H9 (cell line): ENCODE measurements around the gene TIGD2. TPM values are rescaled to one million over a fixed set of nuclear protein-coding genes. Genes with fewer than 3 reads are reported as not detected.

Source experiments
- DNase-seq: peaks from one replicate; pipeline ENCODE4 v3.0.0-alpha.2; 2017
- H2AFZ ChIP-seq: one replicate; pipeline ENCODE4 v1.6.1; 2013; ENCODE audit warnings: mild to moderate bottlenecking, low read length, control low read depth, moderate library complexity
- H2AK5ac ChIP-seq: 2 replicates; pipeline ENCODE4 v1.6.1; 2013; ENCODE audit warnings: low read length, control low read depth, mixed read lengths; ENCODE audit not compliant: insufficient read length
- H2BK120ac ChIP-seq: one replicate; pipeline ENCODE4 v1.6.1; 2013; ENCODE audit warnings: low read depth, mild to moderate bottlenecking, low read length, control low read depth, inconsistent platforms; ENCODE audit not compliant: poor library complexity, severe bottlenecking
- H2BK12ac ChIP-seq: 2 replicates; pipeline ENCODE4 v1.6.1; 2013; ENCODE audit warnings: low read length, control low read depth, mixed read lengths, low read depth; ENCODE audit not compliant: insufficient read length
- H2BK15ac ChIP-seq: 2 replicates; pipeline ENCODE4 v1.6.1; 2013; ENCODE audit warnings: low read depth, low read length, control low read depth
- H2BK20ac ChIP-seq: one replicate; pipeline ENCODE4 v1.6.1; 2013; ENCODE audit warnings: low read depth, mild to moderate bottlenecking, low read length, control low read depth, inconsistent platforms; ENCODE audit not compliant: poor library complexity, severe bottlenecking
- H2BK5ac ChIP-seq: 2 replicates; pipeline ENCODE4 v1.6.1; 2013; ENCODE audit warnings: low read length, control low read depth, mixed read lengths; ENCODE audit not compliant: insufficient read length
- H3K14ac ChIP-seq: 2 replicates; pipeline ENCODE4 v1.6.1; 2013; ENCODE audit warnings: low read length, control low read depth; ENCODE audit not compliant: insufficient read depth
- H3K18ac ChIP-seq: 2 replicates; pipeline ENCODE4 v1.6.1; 2013; ENCODE audit warnings: low read depth, mild to moderate bottlenecking, mixed read lengths, low read length, control low read depth; ENCODE audit not compliant: insufficient read length
- H3K23ac ChIP-seq: 2 replicates; pipeline ENCODE4 v1.6.1; 2013; ENCODE audit warnings: low read length, control low read depth, mixed read lengths, low read depth; ENCODE audit not compliant: insufficient read length
- H3K23me2 ChIP-seq: 2 replicates; pipeline ENCODE4 v1.6.1; 2013; ENCODE audit warnings: low read depth, mild to moderate bottlenecking, mixed read lengths, low read length, control low read depth; ENCODE audit not compliant: insufficient read length, poor library complexity, severe bottlenecking
- H3K27ac ChIP-seq: 2 replicates; pipeline ENCODE4 v1.5.1; 2013; ENCODE audit warnings: low read length, control low read depth, mixed read lengths, low read depth; ENCODE audit not compliant: insufficient read length
- H3K27me3 ChIP-seq: 2 replicates; pipeline ENCODE4 v1.6.1; 2013; ENCODE audit warnings: low read length, control low read depth, inconsistent platforms; ENCODE audit not compliant: insufficient read depth
- H3K4ac ChIP-seq: 2 replicates; pipeline ENCODE4 v1.6.1; 2013; ENCODE audit warnings: low read depth, mild to moderate bottlenecking, control low read depth, inconsistent platforms, low read length, moderate library complexity
- H3K4me1 ChIP-seq: 2 replicates; pipeline ENCODE4 v1.6.1; 2013; ENCODE audit warnings: low read length, control low read depth, inconsistent platforms; ENCODE audit not compliant: insufficient read depth
- H3K4me2 ChIP-seq: 2 replicates; pipeline ENCODE4 v1.6.1; 2013; ENCODE audit warnings: low read length, control low read depth, mixed read lengths; ENCODE audit not compliant: insufficient read length, insufficient read depth
- H3K56ac ChIP-seq: 2 replicates; pipeline ENCODE4 v1.6.1; 2013; ENCODE audit warnings: low read depth, mild to moderate bottlenecking, mixed read lengths, low read length, control low read depth; ENCODE audit not compliant: insufficient read length
- H3K79me1 ChIP-seq: 2 replicates; pipeline ENCODE4 v1.6.1; 2013; ENCODE audit warnings: low read depth, mild to moderate bottlenecking, moderate library complexity, low read length, control low read depth, inconsistent platforms; ENCODE audit not compliant: insufficient read depth, poor library complexity, severe bottlenecking
- H3K79me2 ChIP-seq: 2 replicates; pipeline ENCODE4 v1.6.1; 2013; ENCODE audit warnings: low read length, control low read depth, inconsistent platforms; ENCODE audit not compliant: insufficient read depth
- H3K9ac ChIP-seq: 2 replicates; pipeline ENCODE4 v1.6.1; 2013; ENCODE audit warnings: low read length, control low read depth, mixed read lengths; ENCODE audit not compliant: insufficient read length; ENCODE audit errors: extremely low read depth
- H3K9me3 ChIP-seq: one replicate; pipeline ENCODE4 v1.6.1; 2013; ENCODE audit warnings: low read depth, low read length, inconsistent platforms; ENCODE audit not compliant: control insufficient read depth
- H3T11ph ChIP-seq: one replicate; pipeline ENCODE4 v1.6.1; 2013; ENCODE audit warnings: mild to moderate bottlenecking, low read length, control low read depth, inconsistent platforms
- H4K20me1 ChIP-seq: one replicate; pipeline ENCODE4 v1.6.1; 2013; ENCODE audit not compliant: control insufficient read depth, insufficient read length, insufficient read depth
- H4K5ac ChIP-seq: 2 replicates; pipeline ENCODE4 v1.6.1; 2013; ENCODE audit warnings: low read depth, mild to moderate bottlenecking, mixed read lengths, low read length, control low read depth; ENCODE audit not compliant: insufficient read length
- H4K8ac ChIP-seq: replicated peaks from 2 replicates; pipeline ENCODE4 v1.6.1; 2013; ENCODE audit warnings: low read length, control low read depth, mixed read lengths, low read depth; ENCODE audit not compliant: insufficient read length
- H4K91ac ChIP-seq: 2 replicates; pipeline ENCODE4 v1.6.1; 2013; ENCODE audit warnings: low read depth, mild to moderate bottlenecking, moderate library complexity, mixed read lengths, low read length, control low read depth; ENCODE audit not compliant: insufficient read length
- H3K27ac Mint-ChIP-seq, 3 experiments: 2 replicates in 2 of 3; 3 replicates in 1 of 3; pipeline ENCODE4 v1.8.0; 2020 to 2021; ENCODE audit warnings: mixed read lengths in 3 of 3, mild to moderate bottlenecking in 1 of 3, moderate library complexity in 1 of 3
- H3K27me3 Mint-ChIP-seq: 2 replicates; pipeline ENCODE4 v1.8.0; 2021; ENCODE audit warnings: low read depth, mild to moderate bottlenecking, moderate library complexity, mixed read lengths
- H3K36me3 Mint-ChIP-seq, 3 experiments: 2 replicates in 2 of 3; 3 replicates in 1 of 3; pipeline ENCODE4 v1.8.0; 2020 to 2021; ENCODE audit warnings: low read depth in 3 of 3, mixed read lengths in 3 of 3; ENCODE audit not compliant: insufficient read depth in 1 of 3
- H3K4me1 Mint-ChIP-seq, 2 experiments: 2 replicates each; pipeline ENCODE4 v1.8.0; 2020; ENCODE audit warnings: mixed read lengths in 2 of 2
- H3K4me3 Mint-ChIP-seq, 2 experiments: 2 replicates in 1 of 2; 3 replicates in 1 of 2; pipeline ENCODE4 v1.8.0; 2020 to 2021; ENCODE audit warnings: mild to moderate bottlenecking in 2 of 2, mixed read lengths in 2 of 2, moderate library complexity in 1 of 2
- H3K9me3 Mint-ChIP-seq, 2 experiments: 2 replicates in 1 of 2; 3 replicates in 1 of 2; pipeline ENCODE4 v1.8.0; 2020; ENCODE audit warnings: mild to moderate bottlenecking in 2 of 2, mixed read lengths in 2 of 2, moderate library complexity in 1 of 2
- CTCF ChIP-seq: fragments of 200-600 bp; sonication (generic); conservative IDR thresholded peaks from 3 replicates; pipeline ENCODE4 v1.8.0; 2021; ENCODE audit warnings: antibody characterized with exemption, mild to moderate bottlenecking
- WGBS: extraction: QIAGEN DNeasy Blood & Tissue Kit; methylation state at CpG from one replicate; pipeline ENCODE4 v1.1.7; 2013; ENCODE audit warnings: missing lambda C conversion rate, low lambda C conversion rate, mixed read lengths; ENCODE audit not compliant: insufficient read length; ENCODE audit errors: extremely low coverage; 5-methylcytosine and 5-hydroxymethylcytosine counted together
- total RNA-seq: library from RNA; stranded (reverse); gene quantifications from 2 replicates; pipeline ENCODE4 v1.2.1, GENCODE V29; 2021

The TIGD2 gene
- total RNA-seq, 1 experiment from 2014 or later, result 10.4 TPM

GRCh38 chr4:89119836-89120235, 8.5 kb downstream of the TIGD2 start:
- Histone ChIP-seq H2BK20ac (no peak overlapping the region), H3K23me2 (no peaks in the 10 kb centered on the region), H3K4me1 (no peaks in the 10 kb centered on the region), H2BK5ac (no peak overlapping the region), H3T11ph (no peak overlapping the region), H2BK15ac (no peak overlapping the region), H3K18ac (no peak overlapping the region), H2AFZ (no peak overlapping the region), H3K4me2 (no peak overlapping the region), H4K91ac (no peak overlapping the region), H3K9ac (no peak overlapping the region), H3K14ac (no peak overlapping the region), H3K27me3 (no peaks in the 10 kb centered on the region), H3K27ac (no peak overlapping the region), H4K5ac (no peak overlapping the region), H4K20me1 (no peaks in the 10 kb centered on the region), H3K79me1 (no peaks in the 10 kb centered on the region), H3K9me3 (no peaks in the 10 kb centered on the region), H2BK120ac (no peak overlapping the region), H2BK12ac (no peak overlapping the region), H3K56ac (no peak overlapping the region), H4K8ac (no peak overlapping the region), H3K79me2 (no peaks in the 10 kb centered on the region), H3K23ac (no peak overlapping the region), H2AK5ac (no peak overlapping the region), H3K4ac (no peak overlapping the region)
- Mint-ChIP-seq H3K27ac (no peak overlapping the region), H3K9me3 (peaks cover 3 to 4% of the 10 kb centered on the region in 2 experiments; a peak in 2 of 5 replicates), H3K4me3 (no peak overlapping the region), H3K27me3 (no peaks in the 10 kb centered on the region), H3K36me3 (peaks cover 0 to 9% (median 5%) of the 10 kb centered on the region in 3 experiments; a peak in 5 of 7 replicates), H3K4me1 (peaks cover 4 to 11% of the 10 kb centered on the region in 2 experiments)
- no peak for DNase-seq
- no peak for TF ChIP-seq CTCF
- WGBS, result no CpG with 5 or more reads among the region's 3 CpGs
